22Rv1 (cell line): ENCODE measurements around the gene BEND7.

ENCODE experiments used
- H3K27ac ChIP-seq: fragments of 450-650 bp; 2 replicates; pipeline ENCODE4 v1.5.1; 2017
- ZFX ChIP-seq: fragments of 450-650 bp; IDR thresholded peaks from 2 replicates; pipeline ENCODE4 v1.6.1; 2017; ENCODE audit warnings: antibody characterized with exemption, borderline replicate concordance
- TF ChIP-seq, protein P1 (sequence below): fragments of 450-650 bp; IDR thresholded peaks from 2 replicates; pipeline ENCODE4 v1.5.1; 2017; ENCODE audit warnings: mild to moderate bottlenecking

The BEND7 gene

DNA sequence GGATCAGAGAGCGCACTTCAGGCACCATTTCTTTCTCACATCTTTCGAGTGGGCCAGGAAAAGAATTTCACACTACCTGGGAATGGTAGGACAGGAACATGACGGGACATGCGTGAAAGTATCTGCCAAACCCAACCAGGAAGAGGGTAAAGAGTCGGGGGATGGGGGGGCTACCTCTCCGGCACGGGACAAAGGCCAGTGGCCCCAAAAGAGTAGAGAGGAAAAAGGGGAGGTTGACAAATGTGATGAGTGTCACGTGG, 830 bp upstream of the BEND7 start:
- H3K27ac ChIP-seq: no peak overlapping the region
- TF ChIP-seq ZFX: no peak
- TF ChIP-seq, protein P1, sequence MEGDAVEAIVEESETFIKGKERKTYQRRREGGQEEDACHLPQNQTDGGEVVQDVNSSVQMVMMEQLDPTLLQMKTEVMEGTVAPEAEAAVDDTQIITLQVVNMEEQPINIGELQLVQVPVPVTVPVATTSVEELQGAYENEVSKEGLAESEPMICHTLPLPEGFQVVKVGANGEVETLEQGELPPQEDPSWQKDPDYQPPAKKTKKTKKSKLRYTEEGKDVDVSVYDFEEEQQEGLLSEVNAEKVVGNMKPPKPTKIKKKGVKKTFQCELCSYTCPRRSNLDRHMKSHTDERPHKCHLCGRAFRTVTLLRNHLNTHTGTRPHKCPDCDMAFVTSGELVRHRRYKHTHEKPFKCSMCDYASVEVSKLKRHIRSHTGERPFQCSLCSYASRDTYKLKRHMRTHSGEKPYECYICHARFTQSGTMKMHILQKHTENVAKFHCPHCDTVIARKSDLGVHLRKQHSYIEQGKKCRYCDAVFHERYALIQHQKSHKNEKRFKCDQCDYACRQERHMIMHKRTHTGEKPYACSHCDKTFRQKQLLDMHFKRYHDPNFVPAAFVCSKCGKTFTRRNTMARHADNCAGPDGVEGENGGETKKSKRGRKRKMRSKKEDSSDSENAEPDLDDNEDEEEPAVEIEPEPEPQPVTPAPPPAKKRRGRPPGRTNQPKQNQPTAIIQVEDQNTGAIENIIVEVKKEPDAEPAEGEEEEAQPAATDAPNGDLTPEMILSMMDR: no peak

DNA sequence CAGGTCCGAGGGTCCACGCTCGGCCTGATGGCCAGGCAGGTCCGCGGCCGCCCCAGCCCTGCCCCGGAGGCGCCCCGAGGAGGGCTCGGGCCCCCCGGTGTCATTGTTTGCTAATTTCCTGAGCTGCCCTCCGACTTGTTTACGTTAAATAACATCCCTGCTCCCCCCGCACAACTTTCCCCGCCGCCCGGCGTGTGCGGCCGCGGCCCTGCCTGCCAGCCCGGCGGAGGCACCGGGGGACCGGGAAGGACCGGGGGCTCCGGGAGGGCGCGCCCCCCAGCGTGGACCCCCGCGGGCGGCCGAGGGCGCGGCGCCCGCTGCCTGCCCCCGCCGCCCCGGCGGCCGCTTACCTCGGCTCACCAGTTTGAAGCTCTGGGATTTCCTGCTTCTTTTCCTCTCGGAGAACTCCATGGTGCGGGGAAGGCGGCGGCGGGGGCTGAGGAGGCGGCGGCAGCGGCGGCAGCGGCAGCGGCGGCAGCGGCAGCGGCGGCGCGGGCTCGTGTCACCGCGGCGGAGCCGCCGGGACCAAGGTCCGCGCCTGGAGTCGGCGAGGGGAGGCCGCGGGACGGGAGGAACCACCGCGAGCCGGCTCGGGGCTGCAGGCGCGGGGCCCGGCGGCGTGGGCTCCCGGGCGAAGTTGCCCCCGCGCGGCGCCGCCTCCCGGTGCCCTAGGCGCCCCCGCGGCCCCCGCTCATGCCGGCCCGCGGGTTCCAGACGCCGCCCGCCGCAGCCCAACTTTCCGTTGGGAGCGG, 515 bp downstream of the BEND7 start:
- TF ChIP-seq ZFX: no peak
- TF ChIP-seq, protein P1: no peak
- H3K27ac ChIP-seq: no peak overlapping the region

DNA sequence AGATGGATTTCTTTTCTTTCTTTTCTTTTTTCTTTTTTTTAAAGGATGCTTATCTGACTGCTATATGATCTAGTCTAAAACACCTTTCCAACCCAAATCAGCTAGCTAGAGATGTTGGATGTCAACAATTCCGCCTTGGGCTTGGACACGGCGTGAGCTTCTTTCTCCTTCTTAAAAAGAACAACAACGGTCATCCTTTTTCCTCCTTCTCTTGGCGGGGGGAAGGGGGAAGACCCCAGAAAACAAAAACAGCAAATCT, 1.0 kb downstream of the BEND7 start:
- TF ChIP-seq ZFX: no peak
- TF ChIP-seq, protein P1: no peak
- H3K27ac ChIP-seq: no peak overlapping the region

DNA sequence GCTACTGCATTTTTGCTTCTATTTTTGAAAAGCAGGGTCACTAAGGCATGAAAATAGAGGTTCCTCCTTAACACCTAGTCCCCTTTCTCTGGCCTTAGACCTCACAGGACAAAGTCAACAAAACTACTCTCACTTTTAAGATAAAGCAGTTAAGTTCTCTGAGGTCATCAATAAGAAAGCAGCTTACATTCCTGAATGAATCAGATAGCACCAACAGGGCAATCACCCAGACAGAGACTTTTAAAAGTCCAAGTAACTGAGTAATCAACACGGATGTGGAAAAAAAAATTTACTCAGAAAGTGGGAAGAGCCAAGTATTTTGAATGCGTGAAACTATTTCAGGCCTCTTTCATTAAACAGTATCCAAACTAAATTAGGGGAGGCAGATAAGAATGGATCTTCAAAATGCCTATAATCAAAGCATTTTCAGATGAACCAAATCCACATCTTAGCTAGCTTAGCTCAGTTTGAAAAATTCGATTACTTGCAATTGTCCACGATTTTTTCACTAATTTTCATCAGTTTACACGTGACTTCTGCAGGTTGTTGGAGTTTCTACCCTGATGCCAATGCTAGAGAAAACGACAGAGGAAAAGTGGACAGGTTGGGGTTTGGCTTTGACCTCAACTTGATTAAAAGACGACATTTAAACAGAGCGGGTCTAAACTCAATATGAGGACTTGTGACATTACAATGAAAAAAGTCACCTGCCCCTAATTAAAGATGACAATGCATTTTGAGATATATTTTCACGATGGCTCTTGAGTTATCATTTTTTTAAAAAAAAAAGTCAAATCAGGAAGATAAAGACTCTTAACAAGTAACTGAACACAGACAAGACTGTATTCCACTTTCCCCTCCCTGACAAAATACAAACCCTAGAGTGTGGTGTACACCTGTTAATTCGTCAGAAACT, 1.6 kb downstream of the BEND7 start:
- TF ChIP-seq, protein P1: no peak
- no peak for TF ChIP-seq ZFX
- H3K27ac ChIP-seq: no peak overlapping the region

DNA sequence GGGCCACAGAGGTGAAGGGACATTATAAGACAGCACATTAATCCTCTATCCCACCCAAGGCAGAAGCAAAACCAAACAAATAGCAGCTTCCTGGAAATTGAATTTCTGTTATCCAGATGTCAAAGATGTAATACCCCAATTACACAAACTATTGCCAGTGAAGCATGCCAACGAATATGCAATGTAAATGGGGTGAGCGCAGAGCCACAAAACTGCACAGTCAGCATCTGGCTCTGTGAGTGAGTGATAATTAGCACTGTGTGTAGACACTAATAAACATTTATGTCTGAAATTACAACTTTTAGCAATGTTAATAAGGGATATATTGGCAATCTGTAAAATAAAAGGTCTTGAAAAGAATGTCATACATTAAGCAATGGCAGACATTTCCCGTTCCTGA, 3.2 kb downstream of the BEND7 start:
- no peak overlapping the region for H3K27ac ChIP-seq
- TF ChIP-seq, protein P1: no peak
- no peak for TF ChIP-seq ZFX

DNA sequence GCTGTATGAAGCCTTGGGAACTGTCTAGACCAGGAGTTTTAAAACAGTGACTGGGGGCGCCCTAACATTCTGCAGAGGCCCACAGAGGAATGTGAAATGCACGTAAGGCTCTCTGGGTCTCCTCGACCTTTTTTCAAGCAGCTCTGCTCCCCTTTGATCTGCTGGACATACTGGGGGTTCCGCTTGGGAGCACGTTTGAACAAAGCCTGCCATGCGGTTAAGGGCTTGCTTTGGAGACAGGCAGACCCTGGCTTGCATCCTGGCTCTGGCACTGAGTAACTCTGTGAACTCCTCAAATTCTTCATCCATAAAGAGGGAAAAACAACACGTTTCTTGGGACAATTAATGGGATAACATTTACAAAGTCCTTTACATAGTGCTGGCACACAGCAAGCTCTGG, 7.8 kb downstream of the BEND7 start:
- no peak overlapping the region for H3K27ac ChIP-seq
- TF ChIP-seq ZFX: no peak
- TF ChIP-seq, protein P1: no peak

DNA sequence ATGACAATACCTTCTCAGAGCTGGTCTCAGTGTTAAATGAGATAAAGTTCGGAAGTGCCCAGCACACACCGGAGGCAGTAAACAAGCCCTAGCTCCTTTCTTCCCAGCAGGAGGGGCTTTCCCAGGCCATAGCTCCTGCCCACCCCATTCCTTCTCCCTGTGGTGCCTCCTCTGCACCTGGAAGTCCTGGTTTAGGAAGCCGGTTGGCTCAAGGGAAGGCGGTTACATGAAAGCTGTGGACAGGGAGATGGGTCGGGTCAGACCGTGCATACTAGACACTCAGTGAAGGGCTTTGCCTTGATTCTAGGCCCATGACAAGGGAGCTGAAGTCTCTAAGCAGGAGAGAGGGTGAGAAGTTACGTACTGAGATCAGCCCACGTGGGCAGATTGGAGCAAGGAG, 8.6 kb downstream of the BEND7 start:
- no peak overlapping the region for H3K27ac ChIP-seq
- no peak for TF ChIP-seq ZFX
- TF ChIP-seq, protein P1: no peak
